ENCODE measurements around the gene AURKAIP1. TPM values are rescaled to one million over a fixed set of nuclear protein-coding genes. Genes with fewer than 3 reads are reported as not detected.

AURKAIP1 gene
- total RNA-seq, 3 donors from 2014 or later = 150 to 180 (median 177) TPM

GRCh38 chr1:1330366-1331067 is 44.5 kb downstream of the AURKAIP1 start:
- H3K4me3 ChIP-seq = no peak overlapping the region
- intact Hi-C loops (cut with DNase I, micrococcal nuclease) = no loop called here
- H3K36me3 ChIP-seq (ENCODE audit: low read depth) = no peaks in the 10 kb centered on the region
- no peaks in the 10 kb centered on the region for H3K9me3 ChIP-seq
- ATAC-seq (peak; percentile 0), DNase-seq (no peak)
- H3K4me1 ChIP-seq (ENCODE audit: low read depth) = peaks cover 34% of the 10 kb centered on the region
- no peak for TF ChIP-seq CTCF (IDR thresholded peaks at IDR 0.05)

- H3K4me1 ChIP-seq (ENCODE audit: low read depth) = peaks cover 36% of the 10 kb centered on the region
- H3K9me3 ChIP-seq = no peaks in the 10 kb centered on the region
- H3K36me3 ChIP-seq (ENCODE audit: low read depth) = no peaks in the 10 kb centered on the region
- ATAC-seq (no peak), DNase-seq (no peak)
- TF ChIP-seq CTCF (IDR thresholded peaks at IDR 0.05) = no peak
- H3K4me3 ChIP-seq = no peak overlapping the region
- intact Hi-C loops (cut with DNase I, micrococcal nuclease) = no loop called here
These were observed 45.5 kb downstream of the AURKAIP1 start for GRCh38 chr1:1329304-1330210.

DNA sequence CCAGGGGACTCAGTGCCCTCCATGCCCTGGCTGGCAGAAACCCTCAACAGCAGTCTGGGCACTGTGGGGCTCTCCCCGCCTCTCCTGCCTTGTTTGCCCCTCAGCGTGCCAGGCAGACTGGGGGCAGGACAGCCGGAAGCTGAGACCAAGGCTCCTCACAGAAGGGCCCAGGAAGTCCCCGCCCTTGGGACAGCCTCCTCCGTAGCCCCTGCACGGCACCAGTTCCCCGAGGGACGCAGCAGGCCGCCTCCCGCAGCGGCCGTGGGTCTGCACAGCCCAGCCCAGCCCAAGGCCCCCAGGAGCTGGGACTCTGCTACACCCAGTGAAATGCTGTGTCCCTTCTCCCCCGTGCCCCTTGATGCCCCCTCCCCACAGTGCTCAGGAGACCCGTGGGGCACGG is 46.8 kb downstream of the AURKAIP1 start:
- H3K4me1 ChIP-seq (ENCODE audit: low read depth) = peaks cover 38% of the 10 kb centered on the region
- ATAC-seq = no peak
- no peak for DNase-seq
- no peak overlapping the region for H3K4me3 ChIP-seq
- H3K36me3 ChIP-seq (ENCODE audit: low read depth) = peaks cover 3% of the 10 kb centered on the region
- intact Hi-C loops (cut with DNase I, micrococcal nuclease) = no loop called here
- TF ChIP-seq CTCF (IDR thresholded peaks at IDR 0.05) = no peak
- H3K9me3 ChIP-seq = no peaks in the 10 kb centered on the region

GRCh38 chr1:1327291-1327690 is 47.7 kb downstream of the AURKAIP1 start:
- no peak for ATAC-seq
- intact Hi-C loops (cut with DNase I, micrococcal nuclease) = no loop called here
- no peak for TF ChIP-seq CTCF (IDR thresholded peaks at IDR 0.05)
- DNase-seq = no peak
- H3K36me3 ChIP-seq (ENCODE audit: low read depth) = peaks cover 3% of the 10 kb centered on the region
- peaks cover 35% of the 10 kb centered on the region for H3K4me1 ChIP-seq (ENCODE audit: low read depth)
- no peak overlapping the region for H3K4me3 ChIP-seq
- no peaks in the 10 kb centered on the region for H3K9me3 ChIP-seq

GRCh38 chr1:1326075-1326605 is 48.9 kb downstream of the AURKAIP1 start:
- H3K36me3 ChIP-seq (ENCODE audit: low read depth) = peaks cover 3% of the 10 kb centered on the region
- no peak for ATAC-seq
- DNase-seq = no peak
- intact Hi-C loops (cut with DNase I, micrococcal nuclease) = no loop called here
- H3K4me3 ChIP-seq = no peak overlapping the region
- no peaks in the 10 kb centered on the region for H3K9me3 ChIP-seq
- no peak for TF ChIP-seq CTCF (IDR thresholded peaks at IDR 0.05)
- peaks cover 30% of the 10 kb centered on the region for H3K4me1 ChIP-seq (ENCODE audit: low read depth)
